SK-N-SH (cell line): ENCODE measurements around the gene NFKBIE. TPM values are rescaled to one million over a fixed set of nuclear protein-coding genes. Genes with fewer than 3 reads are reported as not detected.

Experiments
- CTCF ChIA-PET: fragments of 300-600, 350-600 bp; formaldehyde crosslinking; extraction: SDS; loops from one replicate; lab custom pipeline; 2021; lab: Yijun Ruan, JAX
- POLR2A ChIA-PET: fragments of 350-600 bp; sonication (Branson Sonifier 250); formaldehyde crosslinking; extraction: SDS; loops from one replicate; lab custom pipeline; 2020; ENCODE audit warnings: antibody characterized with exemption, inconsistent platforms; lab: Yijun Ruan, JAX
- DNase-seq: peaks from one replicate; pipeline ENCODE4 v3.0.0; 2012
- H2AFZ ChIP-seq: fragments of 200-600 bp; sonication (generic); 2 replicates; pipeline ENCODE4 v1.8.1; 2016; ENCODE audit warnings: antibody characterized with exemption, mild to moderate bottlenecking, low read depth
- H3F3A ChIP-seq: fragments of 200-600 bp; sonication (generic); replicated peaks from 2 replicates; pipeline ENCODE3; 2016; ENCODE audit warnings: antibody characterized with exemption, mild to moderate bottlenecking; ENCODE audit not compliant: insufficient read depth
- H3K27ac ChIP-seq, 2 experiments: fragments of 200-500 bp in 1 of 2; fragments of 200-600 bp in 1 of 2; sonication (Bioruptor generic) in 1 of 2; sonication (generic), shearing (Covaris generic) in 1 of 2; 2 replicates each; pipeline versions ENCODE4 v1.5.1 to v1.6.1; 2014 to 2016; ENCODE audit warnings: low read depth in 2 of 2, inconsistent platforms in 1 of 2, low read length in 1 of 2, mild to moderate bottlenecking in 1 of 2, mixed read lengths in 1 of 2
- H3K27me3 ChIP-seq: fragments of 200-600 bp; sonication (generic), shearing (Covaris generic); 2 replicates; pipeline ENCODE4 v1.6.1; 2016; ENCODE audit warnings: mixed run types; ENCODE audit not compliant: insufficient read depth
- H3K36me3 ChIP-seq, 2 experiments: fragments of 200-500 bp in 1 of 2; fragments of 200-600 bp in 1 of 2; sonication (Bioruptor generic) in 1 of 2; sonication (generic) in 1 of 2; replicated peaks in 1 of 2; 2 replicates each; pipeline versions ENCODE3 to v1.5.1; 2014 to 2016; ENCODE audit warnings: low read length in 1 of 2, mild to moderate bottlenecking in 1 of 2; ENCODE audit not compliant: insufficient read depth in 2 of 2, control insufficient read depth in 1 of 2
- H3K4me1 ChIP-seq, 2 experiments: fragments of 200-500 bp in 1 of 2; fragments of 200-600 bp in 1 of 2; sonication (Bioruptor generic) in 1 of 2; sonication (generic), shearing (Covaris generic) in 1 of 2; 2 replicates each; pipeline versions ENCODE4 v1.5.1 to v1.6.1; 2014 to 2016; ENCODE audit warnings: low read depth in 1 of 2, low read length in 1 of 2, mixed run types in 1 of 2; ENCODE audit not compliant: insufficient read depth in 2 of 2, control insufficient read depth in 1 of 2
- H3K4me2 ChIP-seq: fragments of 200-600 bp; sonication (generic), shearing (Covaris generic); 2 replicates; pipeline ENCODE4 v1.6.1; 2017; ENCODE audit warnings: mixed run types
- H3K4me3 ChIP-seq, 2 experiments: fragments of 200-500 bp in 1 of 2; fragments of 200-600 bp in 1 of 2; sonication (Bioruptor generic) in 1 of 2; sonication (generic), shearing (Covaris generic) in 1 of 2; 2 replicates each; pipeline versions ENCODE4 v1.5.1 to v1.8.1; 2014 to 2016; ENCODE audit warnings: low read depth in 2 of 2, inconsistent platforms in 1 of 2, low read length in 1 of 2, mild to moderate bottlenecking in 1 of 2, mixed read lengths in 1 of 2, moderate library complexity in 1 of 2
- H3K79me2 ChIP-seq: fragments of 200-600 bp; sonication (generic); 2 replicates; pipeline ENCODE4 v1.8.1; 2017; ENCODE audit warnings: mild to moderate bottlenecking; ENCODE audit not compliant: insufficient read depth
- H3K9ac ChIP-seq: fragments of 200-600 bp; sonication (generic); 2 replicates; pipeline ENCODE4 v1.6.1; 2017; ENCODE audit warnings: mixed run types
- H3K9me2 ChIP-seq: fragments of 200-600 bp; sonication (generic); 2 replicates; pipeline ENCODE4 v1.6.1; 2017; ENCODE audit warnings: mixed run types
- H3K9me3 ChIP-seq: fragments of 200-600 bp; sonication (generic); 2 replicates; pipeline ENCODE4 v1.6.1; 2017; ENCODE audit warnings: mixed run types, mild to moderate bottlenecking, moderate library complexity
- H4K20me1 ChIP-seq: fragments of 200-600 bp; sonication (generic); 2 replicates; pipeline ENCODE4 v1.6.1; 2017; ENCODE audit warnings: mild to moderate bottlenecking, mixed run types; ENCODE audit not compliant: insufficient read depth
- FOXM1 ChIP-seq: IDR thresholded peaks from 2 replicates; pipeline ENCODE4 v1.4.0; 2012; ENCODE audit warnings: low read depth, mild to moderate bottlenecking
- MAX ChIP-seq: IDR thresholded peaks from 2 replicates; pipeline ENCODE4 v1.4.0; 2012; ENCODE audit warnings: low read depth
- MXI1 ChIP-seq: IDR thresholded peaks from 2 replicates; pipeline ENCODE4 v1.6.1; 2012; ENCODE audit warnings: mild to moderate bottlenecking, low read depth, low read length, improper control_type of control experiment
- NFIC ChIP-seq: IDR thresholded peaks from 2 replicates; pipeline ENCODE4 v1.4.0; 2012; ENCODE audit warnings: borderline replicate concordance
- PBX3 ChIP-seq: IDR thresholded peaks from 2 replicates; pipeline ENCODE4; 2012
- POLR2AphosphoS5 ChIP-seq: IDR thresholded peaks from 2 replicates; pipeline ENCODE4 v1.6.1; 2012; ENCODE audit warnings: low read depth, low read length
- REST ChIP-seq: IDR thresholded peaks from 2 replicates; pipeline ENCODE4 v1.6.1; 2012; ENCODE audit warnings: mild to moderate bottlenecking, low read depth, low read length, moderate library complexity
- TAF1 ChIP-seq: IDR thresholded peaks from 2 replicates; pipeline ENCODE4 v1.6.1; 2012; ENCODE audit warnings: low read depth, mild to moderate bottlenecking, low read length, moderate library complexity, borderline replicate concordance
- TEAD4 ChIP-seq: IDR thresholded peaks from 2 replicates; pipeline ENCODE4 v1.4.0; 2012; ENCODE audit warnings: mild to moderate bottlenecking, borderline replicate concordance; ENCODE audit not compliant: insufficient read depth
- USF2 ChIP-seq: fragments of 150-350 bp; IDR thresholded peaks from 2 replicates; pipeline ENCODE4 v1.6.1; 2017; ENCODE audit warnings: antibody characterized with exemption, low read length, low read depth, borderline replicate concordance
- ZBTB33 ChIP-seq: IDR thresholded peaks from 2 replicates; pipeline ENCODE4 v1.4.0; 2012; ENCODE audit warnings: low read depth, borderline replicate concordance
- WGBS: methylation state at CpG from one replicate; pipeline ENCODE4 v1.1.6; 2017; ENCODE audit warnings: low lambda C conversion rate; 5-methylcytosine and 5-hydroxymethylcytosine counted together
- polyA plus RNA-seq, 3 experiments: library from polyadenylated mRNA; depleted of rRNA; stranded (reverse); fragments of >200 nt; gene quantifications; 2 replicates each; pipeline ENCODE4 v1.2.3, GENCODE V29; 2012

Gene NFKBIE
- polyA plus RNA-seq, 1 of the 3 experiments (the other 2 are of a cell fraction) = 5.8 TPM

- Histone ChIP-seq H3K36me3 (peaks cover 0 to 10% of the 10 kb centered on the region in 2 experiments), H3K4me2 (peak overlapping the region; percentile 94), H3F3A (peaks cover 7% of the 10 kb centered on the region), H2AFZ (no peak overlapping the region), H3K9me2 (no peaks in the 10 kb centered on the region), H3K9me3 (no peaks in the 10 kb centered on the region), H3K4me1 (peaks cover 16 to 31% of the 10 kb centered on the region in 2 experiments; a peak in 2 of 4 replicates), H3K4me3 (peak overlapping the region; percentile 15 to 89; a peak in 3 of 4 replicates), H3K27me3 (no peaks in the 10 kb centered on the region; the same call in 1 of the 2 replicates), H3K27ac (no peak overlapping the region; a peak in 1 of 4 replicates), H3K79me2 (peaks cover 21% of the 10 kb centered on the region; the same call in 1 of the 2 replicates), H3K9ac (peak overlapping the region; percentile 80; the same call in 1 of the 2 replicates), H4K20me1 (no peaks in the 10 kb centered on the region)
- TF ChIP-seq POLR2AphosphoS5 (no peak), MAX (no peak), FOXM1 (no peak), NFIC (no peak), TEAD4 (no peak), MXI1 (no peak), PBX3 (no peak), TAF1 (no peak), ZBTB33 (no peak), USF2 (no peak), REST (no peak)
- 83% methylated on average over 5 of the region's 7 CpGs for WGBS
- no peak for DNase-seq
- POLR2A ChIA-PET = no interaction called here
- CTCF ChIA-PET = interaction anchor here (1.3 to 2.2 kb wide), 8 partner anchors 9 to 166 kb away, joined by 4 to 11 read pairs (median 6); partner anchors contain the start of genes AARS2, HSP90AB1 and SLC29A1
Measured at GRCh38 chr6:44262467-44263353, 2.6 kb downstream of the NFKBIE start.
